ENCODE results near the gene SFXN1.

SFXN1 gene

DNA sequence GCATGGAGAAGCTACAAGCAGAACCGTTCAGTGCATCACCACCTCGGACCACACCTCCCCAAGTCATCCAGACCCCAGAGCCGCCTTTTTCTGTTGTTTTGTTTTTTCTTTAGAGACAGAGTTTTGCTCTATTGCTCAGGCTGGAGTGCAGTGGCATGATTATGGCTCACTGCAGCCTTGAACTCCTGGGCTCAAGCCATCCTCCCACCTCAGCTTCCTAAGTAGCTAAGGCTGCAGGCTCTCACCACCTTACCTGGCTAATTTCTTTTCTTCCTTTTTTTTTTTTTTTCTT lies 13.5 kb upstream of the SFXN1 start:
- Histone ChIP-seq H3K9me3 (no peaks in the 10 kb centered on the region), H3K36me3 (no peaks in the 10 kb centered on the region), H4K20me1 (no peaks in the 10 kb centered on the region), H3K27me3 (no peaks in the 10 kb centered on the region), H3K9ac (no peak overlapping the region), H3K4me2 (no peak overlapping the region), H3K4me1 (no peaks in the 10 kb centered on the region), H3K27ac (no peak overlapping the region), H3K4me3 (no peak overlapping the region)
- TF ChIP-seq Cebpa-rat (IDR thresholded peaks at IDR 0.05) = no peak

DNA sequence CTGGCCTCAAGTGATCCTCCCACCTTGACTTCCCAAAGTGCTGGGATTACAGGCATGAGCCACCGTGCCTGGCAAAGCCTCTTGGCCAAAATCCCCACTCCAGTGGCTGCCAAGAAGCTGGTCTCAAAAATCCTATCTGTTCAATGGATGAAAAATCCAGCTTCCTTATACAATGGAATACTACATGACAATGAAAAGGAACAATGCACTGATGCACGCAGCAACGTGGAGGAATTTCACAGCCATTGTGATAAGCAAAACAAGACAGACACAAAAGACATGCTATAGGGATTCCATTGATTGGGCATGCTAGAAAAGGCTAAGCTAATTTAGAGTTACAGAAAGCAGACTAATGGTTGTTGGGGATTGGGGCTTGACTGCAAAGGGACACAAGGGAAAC lies 13.1 kb upstream of the SFXN1 start:
- H3K36me3 ChIP-seq = no peaks in the 10 kb centered on the region
- H3K9ac ChIP-seq = no peak overlapping the region
- no peaks in the 10 kb centered on the region for H3K4me1 ChIP-seq
- no peak overlapping the region for H3K27ac ChIP-seq
- no peak overlapping the region for H3K4me2 ChIP-seq
- no peaks in the 10 kb centered on the region for H3K9me3 ChIP-seq
- H3K27me3 ChIP-seq = no peaks in the 10 kb centered on the region
- no peak for TF ChIP-seq Cebpa-rat (IDR thresholded peaks at IDR 0.05)
- H3K4me3 ChIP-seq = no peak overlapping the region
- H4K20me1 ChIP-seq = no peaks in the 10 kb centered on the region

DNA sequence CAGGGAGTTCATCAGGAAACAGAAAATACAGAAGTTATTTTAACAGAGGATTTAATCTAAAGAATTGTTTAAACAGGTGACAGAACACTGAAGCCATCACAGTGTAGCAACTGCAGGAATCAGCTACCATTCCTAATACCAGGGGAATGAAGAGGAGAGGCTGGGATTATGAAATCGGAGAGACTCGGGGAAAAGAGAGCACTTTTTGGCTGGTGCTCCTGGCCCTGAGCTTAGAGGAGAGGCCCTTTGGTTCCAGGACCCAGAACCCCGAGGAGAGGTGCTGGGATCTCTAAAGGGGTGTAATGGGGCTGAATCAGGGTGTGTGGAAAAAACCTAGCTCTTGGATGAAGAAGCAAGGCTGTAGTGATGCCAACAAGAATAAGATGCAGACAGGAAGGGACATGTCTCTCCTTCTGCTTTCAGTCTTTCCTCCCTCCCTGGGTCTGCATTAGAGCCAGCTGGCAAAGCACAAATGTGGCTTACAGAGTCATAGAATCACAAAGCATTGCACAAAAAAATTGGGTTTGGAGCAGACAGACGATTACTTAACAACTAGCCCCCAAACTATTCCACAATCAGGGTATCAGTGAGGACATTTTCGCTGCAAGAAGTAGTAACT lies 11.6 kb upstream of the SFXN1 start:
- no peak for TF ChIP-seq Cebpa-rat (IDR thresholded peaks at IDR 0.05)
- no peaks in the 10 kb centered on the region for H3K27me3 ChIP-seq
- H3K4me3 ChIP-seq = no peak overlapping the region

DNA sequence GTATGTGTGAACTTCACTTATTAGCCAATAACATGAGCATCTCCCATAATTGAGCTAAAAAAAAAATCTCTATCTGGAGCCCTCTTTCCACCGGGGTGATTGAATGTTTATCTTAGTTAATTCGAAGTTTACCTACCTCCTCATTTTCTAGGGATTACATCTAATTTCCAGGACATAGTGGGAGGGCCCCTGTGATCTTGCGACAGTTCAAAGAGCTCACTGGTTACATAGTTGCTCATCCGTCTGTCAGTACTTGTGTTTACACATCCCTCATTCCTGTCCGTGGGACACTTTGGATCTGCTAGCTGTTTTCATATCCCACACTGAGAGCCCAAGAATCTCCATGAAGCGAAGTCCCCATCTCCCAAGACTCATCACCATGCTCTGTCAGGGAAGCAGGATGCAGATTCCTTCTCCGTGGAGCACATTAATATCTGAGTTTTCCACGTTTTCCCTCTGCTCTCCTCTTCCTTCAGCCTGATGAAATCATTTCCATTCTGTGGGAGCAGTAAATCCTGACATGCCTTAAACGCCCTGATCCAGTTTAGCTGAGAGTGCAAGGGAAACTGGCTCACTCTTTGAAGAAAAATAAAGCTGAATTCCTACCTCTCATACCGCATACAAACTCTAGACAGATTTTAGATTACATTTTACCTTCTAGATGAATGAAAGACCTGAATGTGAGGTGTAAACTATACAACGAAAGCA lies 10.2 kb upstream of the SFXN1 start:
- no peak overlapping the region for H3K27ac ChIP-seq
- H3K4me1 ChIP-seq = no peaks in the 10 kb centered on the region
- TF ChIP-seq Cebpa-rat (IDR thresholded peaks at IDR 0.05) = no peak
- no peaks in the 10 kb centered on the region for H4K20me1 ChIP-seq
- no peak overlapping the region for H3K4me3 ChIP-seq
- no peaks in the 10 kb centered on the region for H3K36me3 ChIP-seq
- no peak overlapping the region for H3K4me2 ChIP-seq
- no peaks in the 10 kb centered on the region for H3K27me3 ChIP-seq
- no peak overlapping the region for H3K9ac ChIP-seq
- no peaks in the 10 kb centered on the region for H3K9me3 ChIP-seq

More for the DNA sequence above, 11.6 kb upstream of the SFXN1 start:
- no peak overlapping the region for H3K9ac ChIP-seq
- no peaks in the 10 kb centered on the region for H3K36me3 ChIP-seq
- H3K4me2 ChIP-seq = no peak overlapping the region
- H4K20me1 ChIP-seq = no peaks in the 10 kb centered on the region
- H3K4me1 ChIP-seq = no peaks in the 10 kb centered on the region
- H3K27ac ChIP-seq = no peak overlapping the region
- H3K9me3 ChIP-seq = no peaks in the 10 kb centered on the region

GRCh38 chr5:175468892-175469291 lies 9.5 kb upstream of the SFXN1 start:
- H3K9me3 ChIP-seq = no peaks in the 10 kb centered on the region
- no peaks in the 10 kb centered on the region for H3K4me1 ChIP-seq
- no peak overlapping the region for H3K4me3 ChIP-seq
- no peaks in the 10 kb centered on the region for H4K20me1 ChIP-seq
- no peak for TF ChIP-seq Cebpa-rat (IDR thresholded peaks at IDR 0.05)
- no peaks in the 10 kb centered on the region for H3K27me3 ChIP-seq
- H3K27ac ChIP-seq = no peak overlapping the region
- no peak overlapping the region for H3K9ac ChIP-seq
- H3K4me2 ChIP-seq = no peak overlapping the region
- no peaks in the 10 kb centered on the region for H3K36me3 ChIP-seq

GRCh38 chr5:175469916-175470315 lies 8.4 kb upstream of the SFXN1 start:
- Histone ChIP-seq H3K27me3 (no peaks in the 10 kb centered on the region), H3K9me3 (no peaks in the 10 kb centered on the region), H3K36me3 (no peaks in the 10 kb centered on the region), H4K20me1 (no peaks in the 10 kb centered on the region), H3K9ac (no peak overlapping the region), H3K4me1 (no peaks in the 10 kb centered on the region), H3K27ac (no peak overlapping the region), H3K4me3 (no peak overlapping the region), H3K4me2 (no peak overlapping the region)
- no peak for TF ChIP-seq Cebpa-rat (IDR thresholded peaks at IDR 0.05)

GRCh38 chr5:175470781-175471180 lies 7.6 kb upstream of the SFXN1 start:
- Histone ChIP-seq H3K4me3 (no peak overlapping the region), H3K36me3 (no peaks in the 10 kb centered on the region), H3K4me1 (no peaks in the 10 kb centered on the region), H3K27ac (no peak overlapping the region), H4K20me1 (no peaks in the 10 kb centered on the region), H3K4me2 (no peak overlapping the region), H3K27me3 (no peaks in the 10 kb centered on the region), H3K9ac (no peak overlapping the region), H3K9me3 (no peaks in the 10 kb centered on the region)
- no peak for TF ChIP-seq Cebpa-rat (IDR thresholded peaks at IDR 0.05)

GRCh38 chr5:175471196-175471595 lies 7.2 kb upstream of the SFXN1 start:
- Histone ChIP-seq H3K4me1 (no peaks in the 10 kb centered on the region), H3K4me2 (no peak overlapping the region), H3K27me3 (no peaks in the 10 kb centered on the region), H3K9me3 (no peaks in the 10 kb centered on the region), H3K36me3 (no peaks in the 10 kb centered on the region), H3K4me3 (no peak overlapping the region), H3K27ac (no peak overlapping the region), H3K9ac (no peak overlapping the region), H4K20me1 (no peaks in the 10 kb centered on the region)
- TF ChIP-seq Cebpa-rat (IDR thresholded peaks at IDR 0.05) = no peak

- H3K4me1 ChIP-seq = no peaks in the 10 kb centered on the region
- no peaks in the 10 kb centered on the region for H3K36me3 ChIP-seq
- no peak overlapping the region for H3K27ac ChIP-seq
- no peak overlapping the region for H3K4me2 ChIP-seq
- H3K9me3 ChIP-seq = no peaks in the 10 kb centered on the region
- H3K27me3 ChIP-seq = no peaks in the 10 kb centered on the region
- H3K4me3 ChIP-seq = no peak overlapping the region
- H3K9ac ChIP-seq = no peak overlapping the region
- TF ChIP-seq Cebpa-rat (IDR thresholded peaks at IDR 0.05) = no peak
- no peaks in the 10 kb centered on the region for H4K20me1 ChIP-seq
Observed at GRCh38 chr5:175471628-175472027, 6.7 kb upstream of the SFXN1 start.

DNA sequence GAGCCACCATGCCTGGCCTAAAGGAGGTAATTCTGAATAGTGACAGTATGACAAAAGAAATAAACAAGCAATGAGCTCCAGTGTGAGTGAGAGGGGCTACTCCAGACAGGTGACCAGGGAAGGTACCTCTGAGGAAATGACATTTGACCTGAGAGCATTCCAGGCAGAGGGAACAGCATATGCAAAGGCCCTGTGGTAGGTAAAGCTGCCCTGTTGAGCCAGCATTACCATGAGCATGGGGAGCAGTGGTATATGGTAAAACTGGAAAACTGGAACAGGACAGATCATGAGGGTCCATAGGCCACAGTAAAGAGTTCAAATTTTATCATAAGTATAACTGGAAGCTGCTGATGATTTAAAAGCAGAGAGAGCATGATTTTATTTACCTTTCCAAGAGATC lies 6.0 kb upstream of the SFXN1 start:
- no peaks in the 10 kb centered on the region for H3K4me1 ChIP-seq
- no peak overlapping the region for H3K27ac ChIP-seq
- no peak overlapping the region for H3K9ac ChIP-seq
- H3K9me3 ChIP-seq = no peaks in the 10 kb centered on the region
- H3K27me3 ChIP-seq = no peaks in the 10 kb centered on the region
- H3K4me3 ChIP-seq = no peak overlapping the region
- H3K4me2 ChIP-seq = no peak overlapping the region
- H4K20me1 ChIP-seq = no peaks in the 10 kb centered on the region
- no peaks in the 10 kb centered on the region for H3K36me3 ChIP-seq
- TF ChIP-seq Cebpa-rat (IDR thresholded peaks at IDR 0.05) = no peak

- Histone ChIP-seq H3K4me3 (no peak overlapping the region), H3K9ac (no peak overlapping the region), H3K27ac (no peak overlapping the region), H3K36me3 (no peaks in the 10 kb centered on the region), H3K4me1 (peaks cover 12% of the 10 kb centered on the region), H4K20me1 (peaks cover 7% of the 10 kb centered on the region), H3K9me3 (no peaks in the 10 kb centered on the region), H3K27me3 (no peaks in the 10 kb centered on the region), H3K4me2 (no peak overlapping the region)
- TF ChIP-seq Cebpa-rat (IDR thresholded peaks at IDR 0.05) = no peak
Observed at GRCh38 chr5:175475248-175475647, 3.1 kb upstream of the SFXN1 start.
